Activated T-cell treated with anti-CD3 and anti-CD28 coated beads, Interleukin-2, amount 50 U/mL, for 72 hours (primary cell): Measurements from ENCODE around the gene ABR. TPM values are rescaled to one million over a fixed set of nuclear protein-coding genes. Genes with fewer than 3 reads are reported as not detected.

ENCODE experiments used
- ATAC-seq, 2 donors: fragments of 150-1000 bp; cut with Tn5 transposase; replicated peaks in 1 of 2; 2 replicates each; pipeline ENCODE4 v1.10.0; 2021; ENCODE audit warnings: moderate library complexity in 2 of 2, mild to moderate bottlenecking in 1 of 2
- DNase-seq, 2 donors: peaks; one replicate each; pipeline ENCODE4 v3.0.0; 2021 to 2022; ENCODE audit warnings: mixed read lengths in 1 of 2
- H3K27ac Mint-ChIP-seq: one replicate; pipeline ENCODE4 v1.8.0; 2022; ENCODE audit warnings: mild to moderate bottlenecking, moderate library complexity, mixed read lengths
- H3K27me3 Mint-ChIP-seq: one replicate; pipeline ENCODE4 v1.8.0; 2022; ENCODE audit warnings: low read depth, mixed read lengths
- H3K36me3 Mint-ChIP-seq, 2 donors: one replicate each; pipeline ENCODE4 v1.8.0; 2022; ENCODE audit warnings: mixed read lengths in 2 of 2, mild to moderate bottlenecking in 1 of 2; ENCODE audit not compliant: insufficient read depth in 2 of 2
- H3K4me1 Mint-ChIP-seq: one replicate; pipeline ENCODE4 v1.8.0; 2022; ENCODE audit warnings: low read depth, mixed read lengths
- H3K4me3 Mint-ChIP-seq, 2 donors: one replicate each; pipeline ENCODE4 v1.8.0; 2022; ENCODE audit warnings: mild to moderate bottlenecking in 2 of 2, mixed read lengths in 2 of 2, moderate library complexity in 2 of 2
- H3K9me3 Mint-ChIP-seq, 2 donors: one replicate each; pipeline ENCODE4 v1.8.0; 2022; ENCODE audit warnings: mixed read lengths in 2 of 2
- total RNA-seq, 2 donors: library from RNA; stranded (reverse); gene quantifications; one replicate each; pipeline ENCODE4 v1.2.3, GENCODE V29; 2022

Gene ABR
- total RNA-seq, 2 donors from 2014 or later = 65.8 to 70.8 TPM

GRCh38 chr17:1026599-1026975 is 153.2 kb downstream of the ABR start:
- Mint-ChIP-seq H3K36me3 (no peaks in the 10 kb centered on the region), H3K4me1 (no peaks in the 10 kb centered on the region), H3K27me3 (no peaks in the 10 kb centered on the region), H3K27ac (no peak overlapping the region), H3K4me3 (no peak overlapping the region), H3K9me3 (no peaks in the 10 kb centered on the region)
- ATAC-seq (no peak), DNase-seq (no peak)

- Mint-ChIP-seq H3K4me1 (no peaks in the 10 kb centered on the region), H3K27ac (no peak overlapping the region)
Measured at GRCh38 chr17:1025733-1026598, 153.8 kb downstream of the ABR start.

GRCh38 chr17:1024076-1024475 is 155.7 kb downstream of the ABR start:
- ATAC-seq (no peak), DNase-seq (no peak)
- H3K27ac Mint-ChIP-seq = no peak overlapping the region
- H3K9me3 Mint-ChIP-seq = no peaks in the 10 kb centered on the region
- no peaks in the 10 kb centered on the region for H3K4me1 Mint-ChIP-seq
- no peaks in the 10 kb centered on the region for H3K36me3 Mint-ChIP-seq
- no peak overlapping the region for H3K4me3 Mint-ChIP-seq
- H3K27me3 Mint-ChIP-seq = no peaks in the 10 kb centered on the region

More at GRCh38 chr17:1025733-1026598, 153.8 kb downstream of the ABR start:
- no peak overlapping the region for H3K4me3 Mint-ChIP-seq
- no peaks in the 10 kb centered on the region for H3K9me3 Mint-ChIP-seq
- H3K27me3 Mint-ChIP-seq = no peaks in the 10 kb centered on the region
- ATAC-seq (no peak), DNase-seq (no peak)
- H3K36me3 Mint-ChIP-seq = no peaks in the 10 kb centered on the region

- DNase-seq (no peak), ATAC-seq (no peak)
- no peaks in the 10 kb centered on the region for H3K36me3 Mint-ChIP-seq
- H3K4me3 Mint-ChIP-seq = no peak overlapping the region
- H3K9me3 Mint-ChIP-seq = no peaks in the 10 kb centered on the region
- no peak overlapping the region for H3K27ac Mint-ChIP-seq
- no peaks in the 10 kb centered on the region for H3K27me3 Mint-ChIP-seq
- H3K4me1 Mint-ChIP-seq = no peaks in the 10 kb centered on the region
Measured at GRCh38 chr17:1022278-1023024, 157.3 kb downstream of the ABR start.

GRCh38 chr17:1021147-1021546 is 158.6 kb downstream of the ABR start:
- no peak overlapping the region for H3K4me3 Mint-ChIP-seq
- H3K4me1 Mint-ChIP-seq = no peaks in the 10 kb centered on the region
- H3K36me3 Mint-ChIP-seq = no peaks in the 10 kb centered on the region
- ATAC-seq (no peak), DNase-seq (no peak)
- no peaks in the 10 kb centered on the region for H3K27me3 Mint-ChIP-seq
- H3K27ac Mint-ChIP-seq = no peak overlapping the region
- H3K9me3 Mint-ChIP-seq = no peaks in the 10 kb centered on the region

- Mint-ChIP-seq H3K4me1 (no peaks in the 10 kb centered on the region), H3K27me3 (no peaks in the 10 kb centered on the region), H3K4me3 (no peak overlapping the region), H3K36me3 (no peaks in the 10 kb centered on the region), H3K27ac (no peak overlapping the region), H3K9me3 (no peaks in the 10 kb centered on the region)
- ATAC-seq (no peak), DNase-seq (no peak)
Measured at GRCh38 chr17:1019451-1019850, 160.3 kb downstream of the ABR start.

GRCh38 chr17:1018547-1018946 is 161.2 kb downstream of the ABR start:
- no peaks in the 10 kb centered on the region for H3K36me3 Mint-ChIP-seq
- H3K9me3 Mint-ChIP-seq = no peaks in the 10 kb centered on the region
- no peak overlapping the region for H3K27ac Mint-ChIP-seq
- H3K4me3 Mint-ChIP-seq = no peak overlapping the region
- ATAC-seq (no peak), DNase-seq (no peak)
- H3K4me1 Mint-ChIP-seq = no peaks in the 10 kb centered on the region
- H3K27me3 Mint-ChIP-seq = no peaks in the 10 kb centered on the region

GRCh38 chr17:1013729-1014090 is 166.1 kb downstream of the ABR start:
- no peaks in the 10 kb centered on the region for H3K27me3 Mint-ChIP-seq
- H3K4me1 Mint-ChIP-seq = no peaks in the 10 kb centered on the region
- no peak overlapping the region for H3K4me3 Mint-ChIP-seq
- no peaks in the 10 kb centered on the region for H3K9me3 Mint-ChIP-seq
- DNase-seq = no peak
- no peak overlapping the region for H3K27ac Mint-ChIP-seq
- H3K36me3 Mint-ChIP-seq = no peaks in the 10 kb centered on the region
- ATAC-seq = no peak

GRCh38 chr17:1012823-1013728 is 166.7 kb downstream of the ABR start:
- Mint-ChIP-seq H3K27ac (no peak overlapping the region), H3K4me3 (no peak overlapping the region), H3K27me3 (no peaks in the 10 kb centered on the region), H3K9me3 (no peaks in the 10 kb centered on the region), H3K36me3 (no peaks in the 10 kb centered on the region), H3K4me1 (no peaks in the 10 kb centered on the region)
- ATAC-seq = no peak
- DNase-seq = no peak

- no peak for DNase-seq
- Mint-ChIP-seq H3K27ac (no peak overlapping the region), H3K4me1 (no peaks in the 10 kb centered on the region), H3K9me3 (no peaks in the 10 kb centered on the region), H3K4me3 (no peak overlapping the region), H3K36me3 (no peaks in the 10 kb centered on the region), H3K27me3 (no peaks in the 10 kb centered on the region)
- no peak for ATAC-seq
Measured at GRCh38 chr17:1011760-1012735, 167.7 kb downstream of the ABR start.

GRCh38 chr17:1011138-1011537 is 168.6 kb downstream of the ABR start:
- Mint-ChIP-seq H3K27ac (no peak overlapping the region), H3K4me3 (no peak overlapping the region), H3K9me3 (no peaks in the 10 kb centered on the region), H3K36me3 (no peaks in the 10 kb centered on the region), H3K27me3 (no peaks in the 10 kb centered on the region), H3K4me1 (no peaks in the 10 kb centered on the region)
- DNase-seq = no peak
- no peak for ATAC-seq

- H3K4me1 Mint-ChIP-seq = peaks cover 3% of the 10 kb centered on the region
- H3K36me3 Mint-ChIP-seq = no peaks in the 10 kb centered on the region
- no peak overlapping the region for H3K27ac Mint-ChIP-seq
- H3K27me3 Mint-ChIP-seq = no peaks in the 10 kb centered on the region
- DNase-seq (no peak), ATAC-seq (no peak)
- H3K9me3 Mint-ChIP-seq = no peaks in the 10 kb centered on the region
- H3K4me3 Mint-ChIP-seq = no peak overlapping the region
Measured at GRCh38 chr17:1010586-1010985, 169.2 kb downstream of the ABR start.
